Loucy (cell line): ENCODE results near the gene PRSS38.

ENCODE experiments used
- H2AFZ ChIP-seq: fragments of 200-600 bp; sonication (generic); 2 replicates; pipeline ENCODE4 v1.6.0; 2016; ENCODE audit warnings: antibody characterized with exemption, mild to moderate bottlenecking, low read length, moderate library complexity
- H3F3A ChIP-seq: fragments of 200-600 bp; 2 replicates; pipeline ENCODE4 v1.6.0; 2016; ENCODE audit warnings: antibody characterized with exemption, low read depth, mild to moderate bottlenecking
- H3K27me3 ChIP-seq: fragments of 200-600 bp; sonication (generic); 2 replicates; pipeline ENCODE4 v1.6.1; 2014; ENCODE audit warnings: low read length, mild to moderate bottlenecking; ENCODE audit not compliant: insufficient read depth, poor library complexity, severe bottlenecking
- H3K36me3 ChIP-seq: fragments of 200-600 bp; sonication (generic); 2 replicates; pipeline ENCODE4 v1.6.1; 2016; ENCODE audit warnings: low read length; ENCODE audit not compliant: insufficient read depth
- H3K4me1 ChIP-seq: fragments of 200-600 bp; sonication (generic); 2 replicates; pipeline ENCODE4 v1.5.1; 2014; ENCODE audit warnings: low read length, mild to moderate bottlenecking; ENCODE audit not compliant: insufficient read depth, poor library complexity, severe bottlenecking
- H3K4me2 ChIP-seq: fragments of 200-600 bp; sonication (generic); 2 replicates; pipeline ENCODE4 v1.6.0; 2014; ENCODE audit warnings: antibody characterized with exemption, low read length, low read depth, mild to moderate bottlenecking; ENCODE audit not compliant: poor library complexity, severe bottlenecking
- H3K4me3 ChIP-seq: fragments of 200-600 bp; sonication (generic); 2 replicates; pipeline ENCODE4 v1.5.1; 2014; ENCODE audit warnings: low read length, mild to moderate bottlenecking, mixed read lengths; ENCODE audit not compliant: poor library complexity, severe bottlenecking
- H3K79me2 ChIP-seq: fragments of 200-600 bp; sonication (generic); 2 replicates; pipeline ENCODE4 v1.6.1; 2014; ENCODE audit warnings: low read length; ENCODE audit not compliant: insufficient read depth
- H3K9ac ChIP-seq: fragments of 200-600 bp; sonication (generic); 2 replicates; pipeline ENCODE4 v1.6.0; 2014; ENCODE audit warnings: mild to moderate bottlenecking, low read depth, low read length, moderate library complexity; ENCODE audit not compliant: poor library complexity, severe bottlenecking
- H3K9me2 ChIP-seq: fragments of 200-600 bp; sonication (generic); replicated peaks from 2 replicates; pipeline ENCODE4 v1.6.1; 2016; ENCODE audit warnings: low read depth, low read length, mixed read lengths
- H3K9me3 ChIP-seq: fragments of 200-600 bp; sonication (generic); 2 replicates; pipeline ENCODE4 v1.6.1; 2014; ENCODE audit warnings: mild to moderate bottlenecking, antibody characterized with exemption, low read length, low read depth; ENCODE audit not compliant: insufficient read depth
- H4K20me1 ChIP-seq: fragments of 200-600 bp; sonication (generic); 2 replicates; pipeline ENCODE4 v1.6.0; 2014; ENCODE audit warnings: antibody characterized with exemption, low read length, mild to moderate bottlenecking; ENCODE audit not compliant: insufficient read depth, poor library complexity, severe bottlenecking
- EZH2phosphoT487 ChIP-seq: fragments of 200-600 bp; IDR thresholded peaks from 2 replicates; pipeline ENCODE4 v1.6.1; 2018; ENCODE audit warnings: antibody characterized with exemption, mild to moderate bottlenecking, moderate library complexity, borderline replicate concordance
- TF ChIP-seq, protein P1 (sequence below): fragments of 200-600 bp; sonication (generic); conservative IDR thresholded peaks from 2 replicates; pipeline ENCODE4 v1.5.1; 2014; ENCODE audit warnings: mild to moderate bottlenecking, antibody characterized with exemption, low read length

Gene PRSS38

GRCh38 chr1:227776331-227776771, 39.1 kb upstream of the PRSS38 start:
- H3K79me2 ChIP-seq: no peaks in the 10 kb centered on the region
- H4K20me1 ChIP-seq: no peaks in the 10 kb centered on the region
- no peak overlapping the region for H3K4me3 ChIP-seq
- no peaks in the 10 kb centered on the region for H3K4me1 ChIP-seq
- H3K9me2 ChIP-seq: no peaks in the 10 kb centered on the region
- no peak for TF ChIP-seq EZH2phosphoT487
- TF ChIP-seq, protein P1, sequence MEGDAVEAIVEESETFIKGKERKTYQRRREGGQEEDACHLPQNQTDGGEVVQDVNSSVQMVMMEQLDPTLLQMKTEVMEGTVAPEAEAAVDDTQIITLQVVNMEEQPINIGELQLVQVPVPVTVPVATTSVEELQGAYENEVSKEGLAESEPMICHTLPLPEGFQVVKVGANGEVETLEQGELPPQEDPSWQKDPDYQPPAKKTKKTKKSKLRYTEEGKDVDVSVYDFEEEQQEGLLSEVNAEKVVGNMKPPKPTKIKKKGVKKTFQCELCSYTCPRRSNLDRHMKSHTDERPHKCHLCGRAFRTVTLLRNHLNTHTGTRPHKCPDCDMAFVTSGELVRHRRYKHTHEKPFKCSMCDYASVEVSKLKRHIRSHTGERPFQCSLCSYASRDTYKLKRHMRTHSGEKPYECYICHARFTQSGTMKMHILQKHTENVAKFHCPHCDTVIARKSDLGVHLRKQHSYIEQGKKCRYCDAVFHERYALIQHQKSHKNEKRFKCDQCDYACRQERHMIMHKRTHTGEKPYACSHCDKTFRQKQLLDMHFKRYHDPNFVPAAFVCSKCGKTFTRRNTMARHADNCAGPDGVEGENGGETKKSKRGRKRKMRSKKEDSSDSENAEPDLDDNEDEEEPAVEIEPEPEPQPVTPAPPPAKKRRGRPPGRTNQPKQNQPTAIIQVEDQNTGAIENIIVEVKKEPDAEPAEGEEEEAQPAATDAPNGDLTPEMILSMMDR: no peak
- H3F3A ChIP-seq: no peaks in the 10 kb centered on the region
- no peak overlapping the region for H3K9ac ChIP-seq
- no peak overlapping the region for H3K4me2 ChIP-seq
- no peaks in the 10 kb centered on the region for H3K9me3 ChIP-seq
- H2AFZ ChIP-seq: no peak overlapping the region
- peaks cover 17% of the 10 kb centered on the region; the same call in 1 of the 2 replicates for H3K36me3 ChIP-seq
- H3K27me3 ChIP-seq: no peaks in the 10 kb centered on the region

DNA sequence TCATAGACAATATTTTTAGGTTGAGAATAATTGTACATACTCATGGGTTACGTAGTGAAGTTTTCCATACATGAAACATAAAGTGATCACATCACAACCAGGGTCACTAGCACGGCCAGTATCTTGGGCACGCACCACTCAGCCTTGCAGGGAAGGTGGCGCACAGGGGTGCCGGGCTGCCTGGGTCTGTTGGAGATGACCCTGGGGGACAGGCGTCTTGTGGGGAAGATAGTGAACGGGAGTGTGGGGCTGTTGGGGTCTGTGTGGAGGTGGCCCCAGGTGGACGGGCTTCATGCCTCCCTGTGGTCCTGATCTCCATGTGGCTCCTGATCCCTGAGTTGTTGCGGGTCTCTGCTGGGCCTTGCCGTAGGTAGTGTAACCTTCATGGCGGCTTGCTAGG, 38.3 kb upstream of the PRSS38 start:
- no peak overlapping the region for H3K4me2 ChIP-seq
- peaks cover 14% of the 10 kb centered on the region; the same call in 1 of the 2 replicates for H3K36me3 ChIP-seq
- TF ChIP-seq, protein P1: no peak
- no peak for TF ChIP-seq EZH2phosphoT487
- H4K20me1 ChIP-seq: no peaks in the 10 kb centered on the region
- no peak overlapping the region for H2AFZ ChIP-seq
- no peak overlapping the region for H3K4me3 ChIP-seq
- H3K4me1 ChIP-seq: no peaks in the 10 kb centered on the region
- H3K9me2 ChIP-seq: no peaks in the 10 kb centered on the region
- no peaks in the 10 kb centered on the region for H3K9me3 ChIP-seq
- H3K79me2 ChIP-seq: no peaks in the 10 kb centered on the region
- no peaks in the 10 kb centered on the region for H3K27me3 ChIP-seq
- no peaks in the 10 kb centered on the region for H3F3A ChIP-seq
- no peak overlapping the region for H3K9ac ChIP-seq

- H3K27me3 ChIP-seq: no peaks in the 10 kb centered on the region
- no peak overlapping the region for H3K4me3 ChIP-seq
- H3K4me1 ChIP-seq: no peaks in the 10 kb centered on the region
- no peaks in the 10 kb centered on the region for H4K20me1 ChIP-seq
- H3K36me3 ChIP-seq: peaks cover 11% of the 10 kb centered on the region; the same call in 1 of the 2 replicates
- no peaks in the 10 kb centered on the region for H3K9me3 ChIP-seq
- H3K9me2 ChIP-seq: no peaks in the 10 kb centered on the region
- H3K4me2 ChIP-seq: no peak overlapping the region
- TF ChIP-seq, protein P1: no peak
- TF ChIP-seq EZH2phosphoT487: no peak
- no peak overlapping the region for H3K9ac ChIP-seq
- H3F3A ChIP-seq: no peaks in the 10 kb centered on the region
- H3K79me2 ChIP-seq: no peaks in the 10 kb centered on the region
- H2AFZ ChIP-seq: no peak overlapping the region
These were observed 37.8 kb upstream of the PRSS38 start for GRCh38 chr1:227777646-227778045.
